Stimulated activated CD4-positive, alpha-beta T cell treated with anti-CD3 and anti-CD28 coated beads, Interleukin-12 subunit alpha, Interleukin-12 subunit beta, amount 100 ng/mL, for 48 hours (primary cell): Measurements from ENCODE around the gene FLNA.
A peak's percentile ranks its signal among the peaks of the same experiment; 100 is the strongest.
"Not testable (repeated sequence)": the region's sequence is repeated elsewhere in the genome, so short reads cannot be mapped to it uniquely, and the experiment has no call there.

Experiments
- DNase-seq, 3 donors: peaks; one replicate each; pipeline ENCODE4 v3.0.0-alpha.2; 2020; ENCODE audit warnings: low read depth in 2 of 3, low spot score in 1 of 3

FLNA gene

GRCh38 chrX:154308108-154308946 lies 66.1 kb downstream of the FLNA start:
- peak; percentile 59 to 93 (median 68) for DNase-seq

GRCh38 chrX:154307202-154307601 lies 67.2 kb downstream of the FLNA start:
- DNase-seq: no peak

- no peak for DNase-seq
Observed at GRCh38 chrX:154305541-154306205, 68.8 kb downstream of the FLNA start.

GRCh38 chrX:154304846-154305245 lies 69.6 kb downstream of the FLNA start:
- no peak for DNase-seq

- DNase-seq: no peak
Observed at GRCh38 chrX:154303476-154303875, 71.0 kb downstream of the FLNA start.

GRCh38 chrX:154302998-154303397 lies 71.4 kb downstream of the FLNA start:
- not testable (repeated sequence) for DNase-seq

GRCh38 chrX:154300816-154301215 lies 73.6 kb downstream of the FLNA start:
- no peak for DNase-seq
